T-helper 17 cell (primary cell): ENCODE data around the gene SYT9. TPM values are rescaled to one million over a fixed set of nuclear protein-coding genes. Genes with fewer than 3 reads are reported as not detected.
A peak's percentile ranks its signal among the peaks of the same experiment; 100 is the strongest.

Experiments used
- ATAC-seq: fragments of 150-1000 bp; cut with Tn5 transposase; 2 replicates; pipeline ENCODE4 v1.10.0; 2021; ENCODE audit warnings: mild to moderate bottlenecking, moderate library complexity
- DNase-seq, 3 donors: peaks; one replicate each; pipeline versions ENCODE4 v3.0.0 to v3.0.0-alpha.2; 2020 to 2021
- H3K9me3 ChIP-seq: one replicate; pipeline ENCODE4 v1.7.0; 2013; ENCODE audit warnings: low read length, mild to moderate bottlenecking; ENCODE audit not compliant: control insufficient read depth, poor library complexity, severe bottlenecking
- H3K27ac Mint-ChIP-seq: one replicate; pipeline ENCODE4 v1.8.0; 2022; ENCODE audit warnings: mild to moderate bottlenecking, moderate library complexity, mixed read lengths
- H3K27me3 Mint-ChIP-seq: one replicate; pipeline ENCODE4 v1.8.0; 2022; ENCODE audit warnings: mixed read lengths
- H3K36me3 Mint-ChIP-seq: one replicate; pipeline ENCODE4 v1.8.0; 2022; ENCODE audit warnings: low read depth, mixed read lengths
- H3K4me1 Mint-ChIP-seq: one replicate; pipeline ENCODE4 v1.8.0; 2022; ENCODE audit warnings: mild to moderate bottlenecking, mixed read lengths
- H3K4me3 Mint-ChIP-seq: one replicate; pipeline ENCODE4 v1.8.0; 2022; ENCODE audit warnings: mild to moderate bottlenecking, moderate library complexity, mixed read lengths
- total RNA-seq, 4 donors: library from RNA in 2 of 4; stranded (reverse) in 2 of 4; gene quantifications; one replicate each; pipeline ENCODE4 v1.2.3 and lab custom pipeline; 2022 to 2026

SYT9 gene
- total RNA-seq, 2 donors from 2014 or later = not detected

- no peak overlapping the region for H3K27ac Mint-ChIP-seq
- ATAC-seq (no peak), DNase-seq (no peak)
- peaks cover 2% of the 10 kb centered on the region for H3K4me1 Mint-ChIP-seq
- H3K27me3 Mint-ChIP-seq = peaks cover 48% of the 10 kb centered on the region
- no peaks in the 10 kb centered on the region for H3K9me3 ChIP-seq
- H3K36me3 Mint-ChIP-seq = peaks cover 3% of the 10 kb centered on the region
- H3K4me3 Mint-ChIP-seq = no peak overlapping the region
Observed at GRCh38 chr11:7381937-7382336, 130.2 kb downstream of the SYT9 start.

DNA sequence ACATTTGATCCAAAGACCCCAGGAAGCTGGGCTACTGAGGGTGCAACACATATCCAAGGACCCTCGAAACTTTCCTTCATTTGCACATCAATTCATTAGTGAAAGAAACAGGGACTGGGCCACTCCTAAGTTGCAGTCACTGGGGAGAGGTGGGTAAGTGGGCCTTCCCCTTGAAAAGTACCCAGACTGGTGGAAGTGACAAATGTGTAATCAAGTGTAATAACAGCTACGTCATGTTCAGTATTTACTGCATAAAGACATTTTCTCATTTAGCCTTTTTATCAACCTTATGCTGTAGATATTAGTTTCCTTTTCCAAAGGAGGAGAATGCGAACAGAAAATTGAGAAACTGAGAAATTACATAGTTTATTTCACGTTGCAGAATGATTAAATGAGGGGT, 131.7 kb downstream of the SYT9 start:
- Mint-ChIP-seq H3K36me3 (no peaks in the 10 kb centered on the region), H3K4me3 (no peak overlapping the region), H3K27me3 (peaks cover 36% of the 10 kb centered on the region), H3K27ac (no peak overlapping the region), H3K4me1 (peaks cover 2% of the 10 kb centered on the region)
- no peak for ATAC-seq
- no peaks in the 10 kb centered on the region for H3K9me3 ChIP-seq
- no peak for DNase-seq

DNA sequence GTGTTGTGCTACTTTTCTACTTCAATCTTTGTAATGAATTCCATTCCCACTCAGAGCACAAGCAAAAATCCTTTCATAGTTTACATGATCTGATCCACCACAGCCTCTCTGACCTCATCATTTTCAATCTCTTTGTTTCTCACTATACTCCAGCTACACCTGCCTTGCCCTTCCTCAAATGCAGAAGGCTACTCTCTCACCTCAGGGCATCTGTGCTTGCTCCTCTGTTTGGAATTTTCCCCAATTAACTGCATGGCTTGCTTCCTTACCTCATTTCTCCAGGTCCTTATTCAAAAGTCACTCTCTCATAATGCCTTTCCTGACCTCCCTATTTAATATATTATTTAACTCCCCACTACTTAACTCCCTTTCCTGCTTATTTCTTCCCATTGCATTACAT, 133.0 kb downstream of the SYT9 start:
- DNase-seq (no peak), ATAC-seq (no peak)
- H3K4me3 Mint-ChIP-seq = no peak overlapping the region
- H3K27me3 Mint-ChIP-seq = peaks cover 33% of the 10 kb centered on the region
- no peaks in the 10 kb centered on the region for H3K36me3 Mint-ChIP-seq
- H3K9me3 ChIP-seq = no peaks in the 10 kb centered on the region
- peaks cover 2% of the 10 kb centered on the region for H3K4me1 Mint-ChIP-seq
- peak overlapping the region; percentile 1 for H3K27ac Mint-ChIP-seq

DNA sequence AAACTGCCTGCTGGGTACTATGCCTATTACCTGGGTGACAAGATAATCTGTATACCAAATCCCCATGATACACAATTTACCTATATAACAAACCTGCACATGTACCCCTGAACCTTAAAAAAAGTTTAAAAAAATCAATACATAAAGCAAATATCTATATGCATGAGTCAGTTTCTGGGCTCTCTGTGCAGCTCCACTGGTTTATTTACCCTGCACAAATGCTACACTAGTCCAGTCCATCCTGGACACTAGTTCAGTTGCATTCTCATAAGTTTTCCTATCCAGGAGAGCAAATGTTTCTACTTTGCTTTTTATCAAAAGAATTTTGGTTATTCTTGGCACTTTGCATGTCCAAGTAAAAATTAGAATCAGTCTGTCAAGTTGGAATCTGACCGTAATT, 133.8 kb downstream of the SYT9 start:
- Mint-ChIP-seq H3K27ac (no peak overlapping the region), H3K4me3 (no peak overlapping the region), H3K4me1 (peaks cover 2% of the 10 kb centered on the region), H3K36me3 (no peaks in the 10 kb centered on the region), H3K27me3 (peaks cover 29% of the 10 kb centered on the region)
- ATAC-seq (no peak), DNase-seq (no peak)
- H3K9me3 ChIP-seq = no peaks in the 10 kb centered on the region

GRCh38 chr11:7413961-7414915, 162.5 kb downstream of the SYT9 start:
- ATAC-seq = no peak
- no peak overlapping the region for H3K4me3 Mint-ChIP-seq

GRCh38 chr11:7414973-7415817, 163.5 kb downstream of the SYT9 start:
- no peak for ATAC-seq
- no peak overlapping the region for H3K27ac Mint-ChIP-seq
- H3K4me1 Mint-ChIP-seq = no peaks in the 10 kb centered on the region
- DNase-seq = no peak
- H3K27me3 Mint-ChIP-seq = peaks cover 31% of the 10 kb centered on the region
- peaks cover 2% of the 10 kb centered on the region for H3K36me3 Mint-ChIP-seq
- H3K4me3 Mint-ChIP-seq = no peak overlapping the region
- no peaks in the 10 kb centered on the region for H3K9me3 ChIP-seq

More at GRCh38 chr11:7413961-7414915, 162.5 kb downstream of the SYT9 start:
- Mint-ChIP-seq H3K36me3 (peaks cover 4% of the 10 kb centered on the region), H3K27me3 (peaks cover 31% of the 10 kb centered on the region), H3K27ac (no peak overlapping the region), H3K4me1 (no peaks in the 10 kb centered on the region)
- no peaks in the 10 kb centered on the region for H3K9me3 ChIP-seq
- DNase-seq = no peak

GRCh38 chr11:7416080-7416479, 164.4 kb downstream of the SYT9 start:
- H3K36me3 Mint-ChIP-seq = peaks cover 2% of the 10 kb centered on the region
- no peak overlapping the region for H3K27ac Mint-ChIP-seq
- H3K9me3 ChIP-seq = no peaks in the 10 kb centered on the region
- ATAC-seq (no peak), DNase-seq (no peak)
- peaks cover 31% of the 10 kb centered on the region for H3K27me3 Mint-ChIP-seq
- no peaks in the 10 kb centered on the region for H3K4me1 Mint-ChIP-seq
- no peak overlapping the region for H3K4me3 Mint-ChIP-seq

GRCh38 chr11:7417328-7417727, 165.6 kb downstream of the SYT9 start:
- no peaks in the 10 kb centered on the region for H3K9me3 ChIP-seq
- Mint-ChIP-seq H3K27ac (no peak overlapping the region), H3K4me1 (peaks cover 3% of the 10 kb centered on the region), H3K27me3 (peaks cover 31% of the 10 kb centered on the region), H3K36me3 (peaks cover 2% of the 10 kb centered on the region), H3K4me3 (no peak overlapping the region)
- ATAC-seq = no peak
- no peak for DNase-seq

- ATAC-seq (no peak), DNase-seq (no peak)
- Mint-ChIP-seq H3K4me3 (no peak overlapping the region), H3K4me1 (peaks cover 9% of the 10 kb centered on the region), H3K27me3 (peaks cover 31% of the 10 kb centered on the region), H3K27ac (no peak overlapping the region), H3K36me3 (peaks cover 2% of the 10 kb centered on the region)
- H3K9me3 ChIP-seq = no peaks in the 10 kb centered on the region
Observed at GRCh38 chr11:7418061-7418460, 166.4 kb downstream of the SYT9 start.

DNA sequence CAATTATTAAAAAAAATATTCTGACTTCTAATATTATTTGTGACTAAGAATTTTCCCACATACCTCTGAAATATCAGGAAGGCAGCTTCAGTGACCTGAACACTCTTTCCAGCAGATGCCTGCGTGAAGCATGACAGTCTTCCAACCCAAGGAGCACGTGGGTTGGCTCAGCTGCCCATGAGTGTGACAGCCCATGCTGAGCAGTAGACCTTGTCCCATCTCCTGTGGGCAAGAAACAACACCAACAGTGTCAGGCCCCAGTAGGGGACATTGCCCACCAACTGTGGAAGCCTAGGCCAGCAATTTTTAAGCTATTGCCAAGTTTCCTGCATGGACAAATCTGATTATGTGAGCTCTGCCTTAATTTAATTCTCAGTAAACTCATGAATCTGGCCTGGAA, 167.2 kb downstream of the SYT9 start:
- Mint-ChIP-seq H3K27me3 (peaks cover 26% of the 10 kb centered on the region), H3K4me1 (peaks cover 14% of the 10 kb centered on the region), H3K4me3 (no peak overlapping the region), H3K36me3 (peaks cover 2% of the 10 kb centered on the region), H3K27ac (no peak overlapping the region)
- ATAC-seq (no peak), DNase-seq (no peak)
- H3K9me3 ChIP-seq = no peaks in the 10 kb centered on the region

DNA sequence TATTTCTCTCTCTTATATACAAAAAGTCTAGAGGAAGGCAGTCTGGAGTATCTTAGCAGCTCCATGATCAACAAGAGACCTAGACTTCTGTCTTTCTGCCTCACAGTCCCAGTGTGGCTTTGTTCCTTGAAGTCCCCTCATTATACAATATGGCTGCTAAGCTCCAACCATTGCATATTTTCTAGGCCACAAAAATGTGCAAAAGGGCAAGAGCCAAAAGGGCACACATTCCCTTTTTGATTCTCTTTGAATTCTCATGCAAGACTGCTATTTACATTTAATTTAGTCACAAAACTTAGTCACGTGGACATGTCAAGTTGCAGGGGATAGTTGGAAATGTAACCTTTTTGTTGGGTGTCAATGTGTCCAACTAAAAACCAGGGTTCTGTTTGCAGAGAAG, 169.4 kb downstream of the SYT9 start:
- H3K4me3 Mint-ChIP-seq = no peak overlapping the region
- ATAC-seq = no peak
- H3K9me3 ChIP-seq = no peaks in the 10 kb centered on the region
- H3K27me3 Mint-ChIP-seq = peaks cover 11% of the 10 kb centered on the region
- no peaks in the 10 kb centered on the region for H3K36me3 Mint-ChIP-seq
- no peak for DNase-seq
- no peak overlapping the region for H3K27ac Mint-ChIP-seq
- peaks cover 15% of the 10 kb centered on the region for H3K4me1 Mint-ChIP-seq

DNA sequence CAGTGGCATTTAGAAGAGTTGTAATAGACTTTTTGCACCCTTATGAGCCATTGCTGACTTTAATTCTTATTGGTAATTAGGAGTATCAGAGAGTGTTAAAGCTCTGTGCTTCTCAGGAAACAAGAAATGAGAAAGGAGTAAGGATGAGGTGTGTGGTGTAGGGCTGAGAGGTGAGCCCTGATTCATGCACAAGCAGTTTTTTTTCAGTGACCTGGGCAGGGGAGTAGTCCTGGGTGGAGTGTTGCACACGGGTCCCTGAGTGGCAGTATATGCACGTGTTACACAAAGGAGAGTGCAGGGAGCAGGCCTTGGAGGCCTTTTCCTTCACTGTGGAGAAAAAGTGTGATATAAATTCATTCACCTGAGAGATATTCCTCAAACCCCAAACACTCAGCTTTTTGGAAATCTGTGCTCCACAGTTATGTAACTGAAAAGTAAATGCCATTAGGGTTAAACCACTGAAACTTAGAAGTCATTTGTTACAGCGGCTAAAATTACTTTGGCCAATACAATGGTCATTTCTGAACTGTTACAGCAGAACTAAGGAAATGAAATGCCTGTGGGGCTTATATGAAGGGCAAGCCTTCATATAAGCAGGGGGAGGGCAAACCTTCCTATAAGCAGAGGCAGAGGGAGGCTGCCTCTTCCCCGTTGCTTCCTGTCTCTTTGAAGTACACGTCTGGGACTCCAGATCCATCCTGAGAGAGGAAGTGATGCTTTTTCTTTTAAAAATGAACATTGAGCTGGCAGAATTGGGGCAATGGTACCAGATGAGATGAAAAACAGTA, 171.0 kb downstream of the SYT9 start:
- ATAC-seq = peak; percentile 42
- Mint-ChIP-seq H3K36me3 (no peaks in the 10 kb centered on the region), H3K4me3 (peak overlapping the region; percentile 45), H3K27ac (peak overlapping the region; percentile 81), H3K4me1 (peaks cover 15% of the 10 kb centered on the region), H3K27me3 (peaks cover 15% of the 10 kb centered on the region)
- H3K9me3 ChIP-seq = no peaks in the 10 kb centered on the region
- no peak for DNase-seq

- H3K27me3 Mint-ChIP-seq = peaks cover 7% of the 10 kb centered on the region
- no peak for ATAC-seq
- peak overlapping the region; percentile 81 for H3K27ac Mint-ChIP-seq
Observed at GRCh38 chr11:7423946-7424345, 172.2 kb downstream of the SYT9 start.

More at GRCh38 chr11:7423946-7424345, 172.2 kb downstream of the SYT9 start:
- H3K9me3 ChIP-seq = no peaks in the 10 kb centered on the region
- H3K4me1 Mint-ChIP-seq = peaks cover 15% of the 10 kb centered on the region
- no peak for DNase-seq
- H3K4me3 Mint-ChIP-seq = no peak overlapping the region
- no peaks in the 10 kb centered on the region for H3K36me3 Mint-ChIP-seq
